HepG2 (cell line): ENCODE measurements around the gene HSD11B2. TPM values are rescaled to one million over a fixed set of nuclear protein-coding genes. Genes with fewer than 3 reads are reported as not detected.

Source experiments
- BRD4 ChIP-seq: sonication (generic); formaldehyde crosslinking; IDR thresholded peaks from 2 replicates; pipeline ENCODE4 v1.4.0; 2020; ENCODE audit warnings: missing genetic modification reagents
- CAMTA2 ChIP-seq: sonication (generic); formaldehyde crosslinking; IDR thresholded peaks from 2 replicates; pipeline ENCODE4 v1.4.0; 2020; ENCODE audit warnings: mild to moderate bottlenecking, missing genetic modification reagents, borderline replicate concordance
- GZF1 ChIP-seq: sonication (generic); formaldehyde crosslinking; IDR thresholded peaks from 2 replicates; pipeline ENCODE4 v1.5.1; 2020; ENCODE audit warnings: mild to moderate bottlenecking, missing genetic modification reagents
- HMGXB4 ChIP-seq, 2 experiments: sonication (generic) in 1 of 2; formaldehyde crosslinking in 1 of 2; IDR thresholded peaks; 2 replicates each; pipeline versions ENCODE4 v1.4.0 to v1.6.1; 2018 to 2020; ENCODE audit warnings: missing genetic modification reagents in 2 of 2, borderline replicate concordance in 1 of 2, low read depth in 1 of 2, mild to moderate bottlenecking in 1 of 2, missing biosample characterization in 1 of 2
- HNRNPUL1 ChIP-seq: fragments of 200-400 bp; formaldehyde crosslinking; IDR thresholded peaks from 2 replicates; pipeline ENCODE4 v1.6.1; 2017; ENCODE audit warnings: low read depth, mild to moderate bottlenecking, low read length, moderate library complexity
- IKZF4 ChIP-seq: sonication (generic); formaldehyde crosslinking; IDR thresholded peaks from 2 replicates; pipeline ENCODE4 v1.5.1; 2020; ENCODE audit warnings: borderline replicate concordance, mild to moderate bottlenecking, low read depth, missing genetic modification reagents; ENCODE audit errors: not compliant biosample characterization
- MED13 ChIP-seq: sonication (generic); formaldehyde crosslinking; IDR thresholded peaks from 2 replicates; pipeline ENCODE4 v1.5.0; 2020; ENCODE audit warnings: missing genetic modification reagents
- ZNF124 ChIP-seq: sonication (generic); formaldehyde crosslinking; IDR thresholded peaks from 2 replicates; pipeline ENCODE4 v1.4.0; 2020; ENCODE audit warnings: missing genetic modification reagents
- ZNF646 ChIP-seq: sonication (generic); formaldehyde crosslinking; IDR thresholded peaks from 2 replicates; pipeline ENCODE4 v1.9.0; 2021; ENCODE audit warnings: mild to moderate bottlenecking, missing genetic modification reagents
- polyA plus RNA-seq, 8 experiments: library from polyadenylated mRNA; depleted of rRNA in 3 of 8; stranded (reverse) in 7 of 8; unstranded in 1 of 8; fragments of >200 nt; fragmentation: Illumina TruSeq in 4 of 8; extraction: Trizol in 4 of 8; gene quantifications; 2 replicates each; pipeline versions ENCODE4 v1.2.1 to v1.2.3, GENCODE V29; 2011 to 2016; ENCODE audit warnings: low read depth in 4 of 8, missing spikeins in 1 of 8, mixed read lengths in 1 of 8; ENCODE audit not compliant: insufficient read depth in 1 of 8
- total RNA-seq, 5 experiments: library from RNA; depleted of rRNA; stranded (reverse); fragments of >200 nt; fragmentation: Illumina TruSeq; extraction: Trizol; gene quantifications; 2 replicates each; pipeline ENCODE4 v1.2.3, GENCODE V29; 2016; ENCODE audit warnings: low read depth in 1 of 5

HSD11B2 gene
- total and polyA plus RNA-seq, 2 of the 13 experiments (the other 11 are each of a cell fraction or from before 2014, with no cell fraction given), result 8.9 to 13.6 TPM

DNA sequence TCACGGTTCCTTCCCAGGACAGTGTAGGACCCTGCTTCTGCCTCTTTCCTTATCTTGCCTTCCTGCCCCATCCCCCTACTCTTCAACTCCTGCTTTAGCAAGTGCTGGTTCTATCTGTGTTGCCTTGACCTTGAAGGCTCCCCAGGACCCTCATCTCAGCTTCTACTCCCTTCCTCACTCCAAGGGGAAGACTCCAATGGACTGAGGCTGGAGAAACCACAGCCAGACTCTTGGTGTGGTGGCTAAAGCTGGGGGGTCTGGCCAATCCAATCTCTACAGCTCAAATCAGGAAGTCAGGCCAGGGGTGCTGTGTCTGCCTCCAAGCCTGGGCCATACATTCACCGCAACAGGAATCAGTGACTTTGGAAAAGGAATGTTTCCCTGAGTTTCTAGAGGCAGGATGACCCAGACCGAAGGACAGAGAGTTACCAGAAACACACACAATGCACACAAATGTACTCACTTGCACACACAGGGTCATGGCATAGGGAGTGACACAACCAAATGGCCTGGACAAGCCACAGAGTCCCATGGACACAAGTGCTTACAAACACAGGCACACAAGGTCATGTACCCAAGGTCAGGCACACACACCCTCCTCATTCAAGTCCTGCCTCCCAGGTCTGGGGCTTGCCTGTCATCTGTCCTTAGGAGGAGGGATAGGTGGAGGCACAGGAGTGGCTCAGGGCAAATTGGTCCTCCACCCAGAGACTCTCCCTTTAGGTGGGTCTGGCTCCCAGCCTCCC lies 1.7 kb upstream of the HSD11B2 start (continued):
- TF ChIP-seq MED13 (CRISPR knock-in tag) (0 out of 2 replicates have a peak, but pooled peaks have one; percentile 22), IKZF4 (CRISPR knock-in tag) (peak; percentile 67), ZNF124 (CRISPR knock-in tag) (no peak), GZF1 (CRISPR knock-in tag) (no peak), CAMTA2 (CRISPR knock-in tag) (no peak), HNRNPUL1 (no peak), HMGXB4 (CRISPR knock-in tag; IDR thresholded peaks at IDR 0.05; ENCODE audit: borderline replicate concordance in 1 of 2, low read depth in 1 of 2) (no peak; a peak in 1 of 4 replicates), BRD4 (CRISPR knock-in tag) (no peak), ZNF646 (CRISPR knock-in tag) (peak; percentile 97)
